SK-N-SH (cell line): ENCODE results near the gene DEGS1. TPM values are rescaled to one million over a fixed set of nuclear protein-coding genes. Genes with fewer than 3 reads are reported as not detected.
A peak's percentile ranks its signal among the peaks of the same experiment; 100 is the strongest.

Source experiments
- CTCF ChIA-PET: fragments of 300-600, 350-600 bp; formaldehyde crosslinking; extraction: SDS; loops from one replicate; lab custom pipeline; 2021; lab: Yijun Ruan, JAX
- POLR2A ChIA-PET: fragments of 350-600 bp; sonication (Branson Sonifier 250); formaldehyde crosslinking; extraction: SDS; loops from one replicate; lab custom pipeline; 2020; ENCODE audit warnings: antibody characterized with exemption, inconsistent platforms; lab: Yijun Ruan, JAX
- DNase-seq: peaks from one replicate; pipeline ENCODE4 v3.0.0; 2012
- H2AFZ ChIP-seq: fragments of 200-600 bp; sonication (generic); 2 replicates; pipeline ENCODE4 v1.8.1; 2016; ENCODE audit warnings: antibody characterized with exemption, mild to moderate bottlenecking, low read depth
- H3F3A ChIP-seq: fragments of 200-600 bp; sonication (generic); replicated peaks from 2 replicates; pipeline ENCODE3; 2016; ENCODE audit warnings: antibody characterized with exemption, mild to moderate bottlenecking; ENCODE audit not compliant: insufficient read depth
- H3K27ac ChIP-seq, 2 experiments: fragments of 200-500 bp in 1 of 2; fragments of 200-600 bp in 1 of 2; sonication (Bioruptor generic) in 1 of 2; sonication (generic), shearing (Covaris generic) in 1 of 2; 2 replicates each; pipeline versions ENCODE4 v1.5.1 to v1.6.1; 2014 to 2016; ENCODE audit warnings: low read depth in 2 of 2, inconsistent platforms in 1 of 2, low read length in 1 of 2, mild to moderate bottlenecking in 1 of 2, mixed read lengths in 1 of 2
- H3K27me3 ChIP-seq: fragments of 200-600 bp; sonication (generic), shearing (Covaris generic); 2 replicates; pipeline ENCODE4 v1.6.1; 2016; ENCODE audit warnings: mixed run types; ENCODE audit not compliant: insufficient read depth
- H3K36me3 ChIP-seq, 2 experiments: fragments of 200-500 bp in 1 of 2; fragments of 200-600 bp in 1 of 2; sonication (Bioruptor generic) in 1 of 2; sonication (generic) in 1 of 2; replicated peaks in 1 of 2; 2 replicates each; pipeline versions ENCODE3 to v1.5.1; 2014 to 2016; ENCODE audit warnings: low read length in 1 of 2, mild to moderate bottlenecking in 1 of 2; ENCODE audit not compliant: insufficient read depth in 2 of 2, control insufficient read depth in 1 of 2
- H3K4me1 ChIP-seq, 2 experiments: fragments of 200-500 bp in 1 of 2; fragments of 200-600 bp in 1 of 2; sonication (Bioruptor generic) in 1 of 2; sonication (generic), shearing (Covaris generic) in 1 of 2; 2 replicates each; pipeline versions ENCODE4 v1.5.1 to v1.6.1; 2014 to 2016; ENCODE audit warnings: low read depth in 1 of 2, low read length in 1 of 2, mixed run types in 1 of 2; ENCODE audit not compliant: insufficient read depth in 2 of 2, control insufficient read depth in 1 of 2
- H3K4me2 ChIP-seq: fragments of 200-600 bp; sonication (generic), shearing (Covaris generic); 2 replicates; pipeline ENCODE4 v1.6.1; 2017; ENCODE audit warnings: mixed run types
- H3K4me3 ChIP-seq, 2 experiments: fragments of 200-500 bp in 1 of 2; fragments of 200-600 bp in 1 of 2; sonication (Bioruptor generic) in 1 of 2; sonication (generic), shearing (Covaris generic) in 1 of 2; 2 replicates each; pipeline versions ENCODE4 v1.5.1 to v1.8.1; 2014 to 2016; ENCODE audit warnings: low read depth in 2 of 2, inconsistent platforms in 1 of 2, low read length in 1 of 2, mild to moderate bottlenecking in 1 of 2, mixed read lengths in 1 of 2, moderate library complexity in 1 of 2
- H3K79me2 ChIP-seq: fragments of 200-600 bp; sonication (generic); 2 replicates; pipeline ENCODE4 v1.8.1; 2017; ENCODE audit warnings: mild to moderate bottlenecking; ENCODE audit not compliant: insufficient read depth
- H3K9ac ChIP-seq: fragments of 200-600 bp; sonication (generic); 2 replicates; pipeline ENCODE4 v1.6.1; 2017; ENCODE audit warnings: mixed run types
- H3K9me2 ChIP-seq: fragments of 200-600 bp; sonication (generic); 2 replicates; pipeline ENCODE4 v1.6.1; 2017; ENCODE audit warnings: mixed run types
- H3K9me3 ChIP-seq: fragments of 200-600 bp; sonication (generic); 2 replicates; pipeline ENCODE4 v1.6.1; 2017; ENCODE audit warnings: mixed run types, mild to moderate bottlenecking, moderate library complexity
- H4K20me1 ChIP-seq: fragments of 200-600 bp; sonication (generic); 2 replicates; pipeline ENCODE4 v1.6.1; 2017; ENCODE audit warnings: mild to moderate bottlenecking, mixed run types; ENCODE audit not compliant: insufficient read depth
- EP300 ChIP-seq, 2 experiments: IDR thresholded peaks; 2 replicates each; pipeline versions ENCODE4 v1.4.0 to v1.6.1; 2012; ENCODE audit warnings: borderline replicate concordance in 1 of 2, low read depth in 1 of 2, low read length in 1 of 2
- IRF3 ChIP-seq: fragments of 150-350 bp; IDR thresholded peaks from 2 replicates; pipeline ENCODE4 v1.6.1; 2016; ENCODE audit warnings: mild to moderate bottlenecking, low read depth, low read length
- MAX ChIP-seq: IDR thresholded peaks from 2 replicates; pipeline ENCODE4 v1.4.0; 2012; ENCODE audit warnings: low read depth
- MXI1 ChIP-seq: IDR thresholded peaks from 2 replicates; pipeline ENCODE4 v1.6.1; 2012; ENCODE audit warnings: mild to moderate bottlenecking, low read depth, low read length, improper control_type of control experiment
- NFIC ChIP-seq: IDR thresholded peaks from 2 replicates; pipeline ENCODE4 v1.4.0; 2012; ENCODE audit warnings: borderline replicate concordance
- NRF1 ChIP-seq: IDR thresholded peaks from 2 replicates; pipeline ENCODE4 v1.6.1; 2012; ENCODE audit warnings: low read depth, mild to moderate bottlenecking, low read length
- PBX3 ChIP-seq: IDR thresholded peaks from 2 replicates; pipeline ENCODE4; 2012
- REST ChIP-seq: IDR thresholded peaks from 2 replicates; pipeline ENCODE4 v1.6.1; 2012; ENCODE audit warnings: mild to moderate bottlenecking, low read depth, low read length, moderate library complexity
- SIN3A ChIP-seq: IDR thresholded peaks from 2 replicates; pipeline ENCODE4 v1.6.1; 2012; ENCODE audit warnings: low read depth, mild to moderate bottlenecking, low read length, moderate library complexity, borderline replicate concordance
- YY1 ChIP-seq: IDR thresholded peaks from 2 replicates; pipeline ENCODE4 v1.4.0; 2012; ENCODE audit warnings: low read depth, mild to moderate bottlenecking
- ZBTB33 ChIP-seq: IDR thresholded peaks from 2 replicates; pipeline ENCODE4 v1.4.0; 2012; ENCODE audit warnings: low read depth, borderline replicate concordance
- WGBS: methylation state at CpG from one replicate; pipeline ENCODE4 v1.1.6; 2017; ENCODE audit warnings: low lambda C conversion rate; 5-methylcytosine and 5-hydroxymethylcytosine counted together
- polyA plus RNA-seq, 3 experiments: library from polyadenylated mRNA; depleted of rRNA; stranded (reverse); fragments of >200 nt; gene quantifications; 2 replicates each; pipeline ENCODE4 v1.2.3, GENCODE V29; 2012
- TF ChIP-seq, protein P1 (sequence below): IDR thresholded peaks from 2 replicates; pipeline ENCODE4 v1.4.0; 2012; ENCODE audit warnings: low read depth, borderline replicate concordance

Gene DEGS1
- polyA plus RNA-seq, 1 of the 3 experiments (the other 2 are of a cell fraction), result 62.3 TPM

GRCh38 chr1:224219011-224219611 lies 36.1 kb downstream of the DEGS1 start:
- Histone ChIP-seq H2AFZ (peak overlapping the region; percentile 31; the same call in 1 of the 2 replicates), H3K9me2 (no peaks in the 10 kb centered on the region), H3K9ac (no peak overlapping the region), H3K4me2 (no peak overlapping the region), H3K36me3 (no peaks in the 10 kb centered on the region), H3K79me2 (no peaks in the 10 kb centered on the region)
- DNase-seq, result no peak
- 84% methylated on average over 5 of the region's 5 CpGs for WGBS
- POLR2A ChIA-PET, result no interaction called here
- TF ChIP-seq YY1 (no peak), SIN3A (no peak), MAX (no peak), EP300 (IDR thresholded peaks at IDR 0.05; ENCODE audit: borderline replicate concordance in 1 of 2, low read depth in 1 of 2, low read length in 1 of 2) (no peak), NFIC (no peak), ZBTB33 (no peak), NRF1 (no peak), MXI1 (no peak)
- TF ChIP-seq, all 33 proteins: peak for 0
- Histone ChIP-seq H3K4me1 (peaks cover 0 to 3% of the 10 kb centered on the region in 2 experiments; a peak in 1 of 4 replicates), H3F3A (no peaks in the 10 kb centered on the region), H3K27me3 (no peaks in the 10 kb centered on the region), H3K4me3 (no peak overlapping the region), H4K20me1 (no peaks in the 10 kb centered on the region), H3K9me3 (no peaks in the 10 kb centered on the region), H3K27ac (no peak overlapping the region)
- CTCF ChIA-PET, result no interaction called here

GRCh38 chr1:224219612-224220059 lies 36.6 kb downstream of the DEGS1 start:
- Histone ChIP-seq H3K9me3 (no peaks in the 10 kb centered on the region), H3F3A (no peaks in the 10 kb centered on the region), H3K4me3 (no peak overlapping the region), H3K4me1 (peaks cover 0 to 6% of the 10 kb centered on the region in 2 experiments; a peak in 1 of 4 replicates), H3K36me3 (no peaks in the 10 kb centered on the region), H3K79me2 (no peaks in the 10 kb centered on the region), H2AFZ (peak overlapping the region; percentile 31; the same call in 1 of the 2 replicates), H3K4me2 (no peak overlapping the region), H3K27me3 (no peaks in the 10 kb centered on the region), H3K9me2 (no peaks in the 10 kb centered on the region), H4K20me1 (no peaks in the 10 kb centered on the region), H3K27ac (no peak overlapping the region), H3K9ac (no peak overlapping the region)
- ChIA-PET CTCF (no interaction called here), POLR2A (no interaction called here)
- DNase-seq, result no peak
- WGBS, result 83% methylated on average over 7 of the region's 7 CpGs
- no peak for TF ChIP-seq IRF3
- TF ChIP-seq PBX3, result no peak
- TF ChIP-seq REST, result no peak
- TF ChIP-seq, protein P1, sequence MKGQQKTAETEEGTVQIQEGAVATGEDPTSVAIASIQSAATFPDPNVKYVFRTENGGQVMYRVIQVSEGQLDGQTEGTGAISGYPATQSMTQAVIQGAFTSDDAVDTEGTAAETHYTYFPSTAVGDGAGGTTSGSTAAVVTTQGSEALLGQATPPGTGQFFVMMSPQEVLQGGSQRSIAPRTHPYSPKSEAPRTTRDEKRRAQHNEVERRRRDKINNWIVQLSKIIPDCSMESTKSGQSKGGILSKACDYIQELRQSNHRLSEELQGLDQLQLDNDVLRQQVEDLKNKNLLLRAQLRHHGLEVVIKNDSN, result no peak
- TF ChIP-seq NRF1, result no peak
- no peak for TF ChIP-seq NFIC
- no peak for TF ChIP-seq ZBTB33
